Testis (tissue), 3 donors: Measurements from ENCODE around the gene ITGAE. TPM values are rescaled to one million over a fixed set of nuclear protein-coding genes. Genes with fewer than 3 reads are reported as not detected.

Experiments used
- DNase-seq: peaks from one replicate; pipeline ENCODE4 v3.0.0-alpha.2; 2019
- H3K27ac ChIP-seq, 2 donors: fragments of 200-600 bp; sonication (generic); one replicate each; pipeline ENCODE4 v1.5.1; 2019
- H3K27me3 ChIP-seq: fragments of 200-600 bp; sonication (generic); one replicate; pipeline ENCODE4 v1.5.1; 2019
- H3K36me3 ChIP-seq: fragments of 200-600 bp; sonication (generic); one replicate; pipeline ENCODE4 v1.5.1; 2017; ENCODE audit warnings: low read depth; ENCODE audit errors: missing control alignments
- H3K4me1 ChIP-seq: fragments of 200-600 bp; sonication (generic); one replicate; pipeline ENCODE4 v1.5.1; 2019
- H3K4me3 ChIP-seq, 2 donors: fragments of 200-600 bp; sonication (generic); one replicate each; pipeline ENCODE4 v1.5.1; 2017 to 2019
- H3K9me3 ChIP-seq: fragments of 200-600 bp; sonication (generic); one replicate; pipeline ENCODE4 v1.5.1; 2017
- CTCF ChIP-seq, 3 experiments: fragments of 450-650 bp in 2 of 3; fragments of 200-600 bp in 1 of 3; sonication (generic) in 1 of 3; IDR thresholded peaks; one replicate each; pipeline ENCODE4 v1.5.1; 2016 to 2019; ENCODE audit warnings: antibody characterized with exemption in 3 of 3, mild to moderate bottlenecking in 2 of 3, moderate library complexity in 1 of 3
- POLR2A ChIP-seq: fragments of 450-650 bp; IDR thresholded peaks from one replicate; pipeline ENCODE4 v1.6.1; 2017; ENCODE audit warnings: antibody characterized with exemption, mild to moderate bottlenecking, moderate library complexity
- WGBS, 2 donors: methylation state at CpG; one replicate each; pipeline ENCODE4 v1.1.5; 2018; 5-methylcytosine and 5-hydroxymethylcytosine counted together
- intact Hi-C: fragments of 100-400 bp; cut with DNase I; formaldehyde crosslinking; loops from one replicate; pipeline ENCODE4 v1.15.1; 2023; ENCODE audit warnings: low total_unique reads
- polyA plus RNA-seq: library from polyadenylated mRNA; stranded (reverse); fragments of 350-450 nt; fragmentation: Illumina TruSeq; extraction: RNeasy Lipid Tissue Mini Kit (QIAGEN cat#74804); gene quantifications from one replicate; pipeline ENCODE4 v1.2.3, GENCODE V29; 2014; ENCODE audit warnings: low read depth, low replicate concordance; ENCODE audit not compliant: insufficient read depth
- total RNA-seq, 2 donors: library from RNA; depleted of rRNA; stranded (reverse); fragments of >200 nt; gene quantifications; one replicate each; pipeline ENCODE4 v1.2.3, GENCODE V29; 2016

Gene ITGAE
- total and polyA plus RNA-seq, 3 donors from 2014 or later = 13.1 to 46.7 (median 16.1) TPM

- Histone ChIP-seq H3K4me1 (peaks cover 12% of the 10 kb centered on the region), H3K27ac (no peak overlapping the region), H3K36me3 (no peaks in the 10 kb centered on the region), H3K9me3 (no peaks in the 10 kb centered on the region), H3K27me3 (no peaks in the 10 kb centered on the region), H3K4me3 (no peak overlapping the region)
- 77 to 80% methylated on average over 9 to 16 of the region's 16 CpGs for WGBS, 2 donors
- no peak for TF ChIP-seq CTCF (IDR thresholded peaks at IDR 0.05)
- no peak for TF ChIP-seq POLR2A
- intact Hi-C loops = no loop called here
- DNase-seq = no peak
Observed at GRCh38 chr17:3691617-3692067, 109.3 kb downstream of the ITGAE start.

GRCh38 chr17:3690094-3690715 is 110.8 kb downstream of the ITGAE start:
- no peaks in the 10 kb centered on the region for H3K27me3 ChIP-seq
- H3K4me1 ChIP-seq = peaks cover 6% of the 10 kb centered on the region
- TF ChIP-seq CTCF (IDR thresholded peaks at IDR 0.05) (no peak), POLR2A (no peak)
- intact Hi-C loops = no loop called here
- peak; percentile 38 for DNase-seq
- WGBS, 2 donors = 44 to 53% methylated on average over 5 to 22 of the region's 22 CpGs
- no peak overlapping the region for H3K27ac ChIP-seq
- H3K36me3 ChIP-seq = no peaks in the 10 kb centered on the region
- H3K4me3 ChIP-seq = no peak overlapping the region
- H3K9me3 ChIP-seq = no peaks in the 10 kb centered on the region

GRCh38 chr17:3689262-3690093 is 111.5 kb downstream of the ITGAE start:
- Histone ChIP-seq H3K9me3 (no peaks in the 10 kb centered on the region), H3K4me1 (no peaks in the 10 kb centered on the region), H3K4me3 (no peak overlapping the region), H3K27ac (no peak overlapping the region), H3K27me3 (no peaks in the 10 kb centered on the region), H3K36me3 (no peaks in the 10 kb centered on the region)
- no peak for DNase-seq
- intact Hi-C loops = no loop called here
- TF ChIP-seq POLR2A = no peak
- no peak for TF ChIP-seq CTCF (IDR thresholded peaks at IDR 0.05)
- 87 to 91% methylated on average over 28 to 44 of the region's 44 CpGs for WGBS, 2 donors

- H3K9me3 ChIP-seq = no peaks in the 10 kb centered on the region
- no peaks in the 10 kb centered on the region for H3K36me3 ChIP-seq
- no peaks in the 10 kb centered on the region for H3K4me1 ChIP-seq
- no peak overlapping the region for H3K4me3 ChIP-seq
- no peak overlapping the region for H3K27ac ChIP-seq
- intact Hi-C loops = no loop called here
- no peak for DNase-seq
- WGBS, 2 donors = 86 to 88% methylated on average over 3 to 14 of the region's 14 CpGs
- TF ChIP-seq POLR2A (no peak), CTCF (IDR thresholded peaks at IDR 0.05) (no peak)
- no peaks in the 10 kb centered on the region for H3K27me3 ChIP-seq
Observed at GRCh38 chr17:3688852-3689261, 112.1 kb downstream of the ITGAE start.
